Activated CD4-positive, alpha-beta T cell treated with anti-CD3 and anti-CD28 coated beads for 1 hour (primary cell): ENCODE data around the gene OR4K13.

Source experiments
- DNase-seq: peaks from one replicate; pipeline ENCODE4 v3.0.0-alpha.2; 2020

The OR4K13 gene

GRCh38 chr14:20035938-20036337, at the start of gene OR4K13:
TSS of gene OR4K13 (minus strand) at chr14:20036038. CDS start at chr14:20034758, 1,280 bp downstream.
- DNase-seq: no peak

GRCh38 chr14:20059745-20060144, 23.9 kb upstream of the OR4K13 start, which contains the start of gene OR4L1:
TSS of gene OR4L1 (plus strand) at chr14:20060045. CDS start at chr14:20060045, 0 bp downstream.
- DNase-seq: no peak

GRCh38 chr14:20048202-20048601, 12.4 kb upstream of the OR4K13 start:
- DNase-seq: no peak

- no peak for DNase-seq
These were observed 8.4 kb upstream of the OR4K13 start for GRCh38 chr14:20044243-20044642.

GRCh38 chr14:20035449-20035848, 389 bp downstream of the OR4K13 start:
- DNase-seq: no peak

GRCh38 chr14:20031058-20031457, 4.8 kb downstream of the OR4K13 start:
- no peak for DNase-seq

- DNase-seq: no peak
These were observed 16.5 kb downstream of the OR4K13 start, which contains the start of gene OR4K14 for GRCh38 chr14:20019257-20019865. TSS of gene OR4K14 (minus strand) at chr14:20019307. CDS start at chr14:20015193, 4,114 bp downstream.

- DNase-seq: no peak
These were observed 27.7 kb downstream of the OR4K13 start for GRCh38 chr14:20008156-20008555.

GRCh38 chr14:20002319-20002718, 33.5 kb downstream of the OR4K13 start:
- DNase-seq: no peak

GRCh38 chr14:20001863-20002262, 34.0 kb downstream of the OR4K13 start, which contains the start of gene OR4Q2:
TSS of gene OR4Q2 (plus strand) at chr14:20002163.
- no peak for DNase-seq

GRCh38 chr14:19993438-19993837, 42.4 kb downstream of the OR4K13 start:
- no peak for DNase-seq
